Measurements from ENCODE around the gene PDXK. TPM values are rescaled to one million over a fixed set of nuclear protein-coding genes. Genes with fewer than 3 reads are reported as not detected.

The PDXK gene
- total and polyA plus RNA-seq, 9 of the 15 experiments (the other 6 are each of a cell fraction or from before 2014, with no cell fraction given), result 5.6 to 162 (median 76.5) TPM

GRCh38 chr21:43686811-43687565 lies 31.9 kb upstream of the PDXK start:
- no peak for ATAC-seq
- Histone ChIP-seq H3K27me3 (ENCODE audit: control insufficient read depth in 2 of 2, insufficient read depth in 2 of 2, low read length in 2 of 2) (no peaks in the 10 kb centered on the region), H3K27ac (ENCODE audit: extremely low read depth, low read depth, low read length) (no peak overlapping the region), H3K4me2 (ENCODE audit: insufficient read depth, low read length) (no peak overlapping the region), H3K9ac (ENCODE audit: insufficient read depth in 1 of 2, low read depth in 2 of 2, low read length in 2 of 2) (no peak overlapping the region), H3K4me3 (no peak overlapping the region), H3K4me1 (replicated peaks in 1 of 2; ENCODE audit: control insufficient read depth in 2 of 2, insufficient read depth in 2 of 2, low read length in 2 of 2) (peaks cover 0 to 16% of the 10 kb centered on the region in 2 experiments; a peak in 1 of 5 replicates), H3K9me3 (replicated peaks; ENCODE audit: control insufficient read depth, insufficient read depth, low read depth, low read length) (no peaks in the 10 kb centered on the region), H3K36me3 (ENCODE audit: control insufficient read depth, insufficient read depth, low read length) (peaks cover 96% of the 10 kb centered on the region), H4K20me1 (replicated peaks; ENCODE audit: control insufficient read depth, insufficient read depth, low read length) (no peaks in the 10 kb centered on the region), H3K79me2 (ENCODE audit: control insufficient read depth, insufficient read depth, low read length) (no peaks in the 10 kb centered on the region), H3K9me1 (ENCODE audit: control insufficient read depth, insufficient read depth, low read length) (peaks cover 3% of the 10 kb centered on the region), H2AFZ (ENCODE audit: low read depth, low read length) (no peak overlapping the region)
- 95% methylated on average over 20 of the region's 21 CpGs for WGBS (ENCODE audit: insufficient coverage, low coverage, missing lambda C conversion rate)
- TF ChIP-seq POLR2AphosphoS5 (IDR thresholded peaks at IDR 0.05; ENCODE audit: control insufficient read depth, insufficient read depth, low read depth, low read length) (0 out of 2 replicates have a peak, but pooled peaks have one; percentile 7), MAX (CRISPR knock-in tag; IDR thresholded peaks at IDR 0.05) (no peak)
- no peak for FAIRE-seq
- POLR2A ChIA-PET, result interaction anchor here (0.8 to 1.9 kb wide), 3 partner anchors 8 to 34 kb away, joined by 3 to 4 read pairs (median 4); no protein-coding TSS in a partner anchor
- CTCF ChIA-PET (ENCODE audit: low intra/inter-chr PET ratio), result no interaction called here
- intact Hi-C loops (cut with micrococcal nuclease) (no loop called here), in situ Hi-C loops (cut with MboI) (no loop called here)
- BruUV-seq (replicated peaks), result TSS peak; percentile 60
- no peak for DNase-seq (ENCODE audit: extremely low read depth in 1 of 4, low spot score in 3 of 4)

All from K562 (cell line).